Cardiac muscle cell (in vitro differentiated cells and primary cell): ENCODE measurements around the gene FAM131B. TPM values are rescaled to one million over a fixed set of nuclear protein-coding genes. Genes with fewer than 3 reads are reported as not detected.

Experiments
- DNase-seq, 2 donors: peaks; one replicate each; pipeline versions ENCODE4 v3.0.0 to v3.0.0-alpha.2; 2010 to 2017; ENCODE audit warnings: low read depth in 1 of 2, low spot score in 1 of 2
- H3K27ac ChIP-seq: fragments of 200-600 bp; sonication (generic); 2 replicates; pipeline ENCODE4 v1.5.1; 2016
- H3K27me3 ChIP-seq: fragments of 200-600 bp; sonication (generic); 2 replicates; pipeline ENCODE4 v1.6.0; 2016; ENCODE audit warnings: control low read depth
- H3K36me3 ChIP-seq: fragments of 200-600 bp; sonication (generic); 2 replicates; pipeline ENCODE4 v1.5.1; 2016; ENCODE audit warnings: control low read depth
- H3K4me1 ChIP-seq: fragments of 200-600 bp; sonication (generic); 2 replicates; pipeline ENCODE4 v1.8.1; 2017; ENCODE audit warnings: low read depth, mild to moderate bottlenecking, mixed run types
- H3K4me3 ChIP-seq: fragments of 200-600 bp; sonication (generic); 2 replicates; pipeline ENCODE4 v1.5.1; 2016; ENCODE audit warnings: mild to moderate bottlenecking
- H3K9me3 ChIP-seq: fragments of 200-600 bp; sonication (generic); 2 replicates; pipeline ENCODE4 v1.5.1; 2017; ENCODE audit warnings: low read depth, mild to moderate bottlenecking, control low read depth
- CTCF ChIP-seq: IDR thresholded peaks from 2 replicates; pipeline ENCODE4 v1.5.1; 2012; ENCODE audit warnings: low read depth, mild to moderate bottlenecking, low read length
- polyA plus RNA-seq: library from polyadenylated mRNA; unstranded; fragments of >200 nt; fragmentation: Nextera tagmentation; extraction: Ambion mirVana; gene quantifications from 2 replicates; pipeline ENCODE4 v1.2.1, GENCODE V29; 2016
- total RNA-seq: library from RNA; depleted of rRNA; stranded (reverse); fragments of >200 nt; gene quantifications from 2 replicates; pipeline ENCODE4 v1.2.3, GENCODE V29; 2016

FAM131B gene
- total RNA-seq = 0.71 and 3.0 TPM in 2 replicates
- polyA plus RNA-seq = 0.14 and 0.26 TPM in 2 replicates

DNA sequence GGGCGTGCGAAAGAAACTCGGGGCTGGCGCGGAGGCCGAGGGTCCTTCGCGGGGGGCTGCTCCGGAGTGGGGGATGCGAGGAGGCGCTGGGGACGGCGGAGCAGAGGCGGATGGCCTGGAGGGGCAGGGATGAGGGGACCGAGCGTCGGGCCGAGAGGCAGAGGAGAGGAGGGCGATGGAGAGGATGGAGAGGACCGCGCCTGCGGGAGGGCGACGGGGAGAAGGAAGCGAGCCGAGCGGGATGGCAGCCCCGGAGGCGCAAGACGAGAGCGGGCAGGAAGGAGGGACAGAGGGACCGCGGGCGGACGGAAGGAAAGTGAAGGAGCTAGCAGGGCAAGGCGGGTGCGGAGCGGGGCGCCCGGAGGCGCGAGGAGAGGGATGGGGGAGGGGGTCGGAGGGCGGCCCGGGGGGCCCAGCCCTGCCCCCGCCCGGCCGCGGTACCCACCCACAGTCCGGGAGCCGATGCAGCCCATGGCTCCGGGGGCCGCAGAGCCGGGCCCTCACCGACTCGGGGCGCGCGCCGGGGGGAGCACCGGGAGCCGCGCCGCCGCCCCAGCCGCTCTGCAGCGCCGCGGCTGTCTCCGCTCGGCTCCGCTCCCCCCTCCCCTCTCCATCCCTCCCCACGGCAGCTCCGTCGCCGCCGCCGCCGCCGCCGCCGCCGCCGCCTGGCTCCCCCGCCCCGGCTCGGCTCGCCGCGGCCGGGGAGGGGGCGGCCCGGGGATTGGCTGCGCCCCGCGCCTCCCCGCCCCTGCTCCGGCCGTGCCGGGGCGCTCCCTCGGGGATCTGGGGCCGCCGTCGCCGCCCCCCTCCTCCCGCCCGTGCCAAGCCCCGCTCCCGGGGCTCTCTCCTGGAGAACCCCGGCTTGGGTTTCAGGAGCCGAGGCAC is at the start of gene FAM131B:
FAM131B (minus strand) TSS at position 583 of the 885 bp plus-strand sequence; CDS start at position 473, 110 bp downstream.
- peaks cover 78% of the 10 kb centered on the region for H3K27me3 ChIP-seq

DNA sequence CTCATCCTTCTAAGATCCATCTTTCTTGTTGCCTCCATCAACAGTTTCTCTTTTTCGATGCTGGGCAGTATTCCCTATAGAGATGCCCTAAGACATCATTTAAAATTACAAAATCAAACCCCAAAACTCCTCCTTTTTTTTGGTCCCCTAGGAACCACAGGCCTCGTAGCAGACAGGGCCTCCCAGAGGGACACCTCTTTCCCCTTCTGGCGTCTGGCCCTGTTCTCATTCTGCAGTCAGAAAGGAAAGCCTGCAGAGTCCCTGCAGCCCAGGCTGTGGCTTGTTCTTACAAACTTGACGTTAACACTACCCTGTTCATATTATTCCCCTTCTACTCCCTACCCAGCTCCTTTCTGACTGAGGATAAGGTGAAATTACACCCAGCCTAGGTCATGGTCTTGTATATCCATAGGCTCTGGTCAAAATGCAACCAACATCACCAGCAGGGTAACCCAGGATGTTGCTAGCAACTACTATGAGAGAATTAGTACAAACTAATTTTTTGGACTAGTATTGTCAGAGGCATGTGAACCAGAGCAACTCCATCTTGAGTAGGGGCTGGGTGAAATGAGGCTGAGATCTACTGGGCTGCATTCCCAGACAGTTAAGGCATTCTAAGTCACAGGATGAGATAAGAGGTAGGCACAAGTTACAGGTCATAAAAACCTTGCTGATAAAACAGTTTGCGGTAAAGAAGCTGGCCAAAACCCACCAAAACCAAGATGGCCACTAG is 49.6 kb upstream of the FAM131B start:
- Histone ChIP-seq H3K9me3 (no peaks in the 10 kb centered on the region), H3K36me3 (no peaks in the 10 kb centered on the region), H3K4me3 (no peak overlapping the region), H3K27me3 (peaks cover 13% of the 10 kb centered on the region), H3K27ac (no peak overlapping the region), H3K4me1 (peaks cover 8% of the 10 kb centered on the region)
- DNase-seq = no peak
- no peak for TF ChIP-seq CTCF

More for the DNA sequence above, at the start of gene FAM131B:
- no peak within 1 kb of the TSS for H3K27ac ChIP-seq
- peaks cover 3% of the 10 kb centered on the region for H3K4me1 ChIP-seq
- no peaks in the 10 kb centered on the region for H3K9me3 ChIP-seq
- H3K4me3 ChIP-seq = peak within 1 kb of the TSS; percentile 54
- no peaks in the 10 kb centered on the region for H3K36me3 ChIP-seq
- no peak for TF ChIP-seq CTCF
- DNase-seq = peak; percentile 12 to 34

DNA sequence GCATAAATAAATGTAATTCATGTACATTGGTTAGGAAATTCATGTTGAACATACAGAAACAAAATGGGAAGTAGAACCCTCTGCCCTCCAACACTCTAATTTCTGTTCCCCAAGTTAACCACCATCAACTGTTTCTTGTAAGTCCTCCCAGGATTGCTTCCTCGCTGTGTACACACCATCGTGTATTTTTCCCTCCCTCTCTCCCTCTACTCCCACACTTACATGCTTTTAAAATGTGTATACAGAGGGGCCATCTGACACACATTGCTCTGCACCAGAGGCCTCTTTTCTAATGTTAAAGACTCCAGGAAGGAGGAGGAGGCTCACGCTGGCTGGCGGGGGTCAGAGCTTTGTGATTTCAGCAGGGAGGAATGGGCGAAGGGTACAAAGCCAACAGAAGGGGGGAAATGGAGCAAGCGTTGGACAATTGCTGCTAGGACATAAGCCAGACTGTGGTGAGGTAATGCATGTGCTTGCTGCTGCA is 48.0 kb upstream of the FAM131B start:
- H3K4me3 ChIP-seq = no peak overlapping the region
- no peaks in the 10 kb centered on the region for H3K9me3 ChIP-seq
- peak in 1 of 2 donors; percentile 82 for DNase-seq
- peaks cover 13% of the 10 kb centered on the region for H3K27me3 ChIP-seq
- TF ChIP-seq CTCF = no peak
- H3K27ac ChIP-seq = no peak overlapping the region
- peaks cover 8% of the 10 kb centered on the region for H3K4me1 ChIP-seq
- no peaks in the 10 kb centered on the region for H3K36me3 ChIP-seq

DNA sequence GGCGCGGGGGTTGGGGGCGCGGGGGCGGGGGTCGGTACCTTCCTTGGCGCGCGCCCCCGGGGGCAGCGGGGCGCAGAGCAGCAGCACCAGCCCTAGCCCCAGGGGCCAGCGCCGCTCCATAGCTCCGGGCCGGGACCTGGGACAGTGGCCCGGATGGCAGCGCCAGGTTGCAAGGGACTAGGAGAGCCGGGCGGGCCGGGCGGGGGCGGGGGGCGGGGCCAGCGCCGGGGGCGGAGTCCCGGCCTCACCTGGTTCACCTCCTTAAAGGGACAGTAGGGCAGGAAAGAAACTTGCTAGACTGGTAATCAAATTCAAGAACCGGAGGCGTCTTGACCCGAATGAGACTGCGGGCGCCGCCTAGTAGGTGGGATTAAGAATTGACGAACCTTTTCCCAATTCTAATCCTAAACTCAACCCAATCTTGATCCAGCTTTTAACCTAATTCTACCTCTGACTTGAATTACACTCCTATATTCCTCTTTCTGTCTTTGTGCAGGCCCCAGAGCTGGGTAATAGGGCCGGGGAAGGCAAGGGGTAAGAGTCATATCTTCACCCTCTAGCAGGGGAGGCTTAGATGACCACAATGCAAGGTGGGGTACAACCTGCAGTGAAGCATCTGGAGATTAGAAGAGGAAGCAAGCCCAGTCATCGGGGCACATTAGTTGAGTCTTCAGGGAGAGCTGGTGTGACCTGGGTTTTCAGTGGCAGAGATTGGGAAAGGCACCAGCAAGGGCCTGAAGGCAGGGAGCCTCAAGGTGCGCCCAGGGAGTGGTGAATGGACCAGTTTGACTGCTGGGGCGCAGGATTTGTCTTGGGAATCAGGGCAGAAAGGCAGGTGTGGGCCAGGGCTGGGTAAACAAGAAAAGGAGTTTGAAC is 46.4 kb upstream of the FAM131B start, which contains the start of gene EPHA1:
EPHA1 (minus strand) TSS at position 171 of the 876 bp plus-strand sequence; CDS start at position 120, 51 bp downstream.
- no peaks in the 10 kb centered on the region for H3K9me3 ChIP-seq
- H3K27me3 ChIP-seq = peaks cover 13% of the 10 kb centered on the region
- H3K4me1 ChIP-seq = peaks cover 8% of the 10 kb centered on the region
- TF ChIP-seq CTCF = peak; percentile 40
- DNase-seq = peak in 1 of 2 donors; percentile 30
- H3K4me3 ChIP-seq = peak within 1 kb of the TSS; percentile 24
- H3K36me3 ChIP-seq = no peaks in the 10 kb centered on the region
- H3K27ac ChIP-seq = no peak within 1 kb of the TSS
